Neural cell (in vitro differentiated cells): ENCODE data around the gene FMNL1. TPM values are rescaled to one million over a fixed set of nuclear protein-coding genes. Genes with fewer than 3 reads are reported as not detected.

Experiments
- H2AFZ ChIP-seq: fragments of 200-600, 300-800 bp; sonication (generic), shearing (Covaris generic); 2 replicates; pipeline ENCODE4 v1.6.0; 2014; ENCODE audit warnings: low read depth, mild to moderate bottlenecking, antibody characterized with exemption, low read length, moderate library complexity
- H3F3A ChIP-seq: fragments of 200-600 bp; shearing (Covaris generic); 2 replicates; pipeline ENCODE4 v1.6.1; 2016; ENCODE audit warnings: mild to moderate bottlenecking, moderate library complexity, mixed read lengths, antibody characterized with exemption, low read length; ENCODE audit not compliant: insufficient read depth, poor library complexity, severe bottlenecking
- H3K27ac ChIP-seq: fragments of 200-600, 300-800 bp; sonication (generic), shearing (Covaris generic); 2 replicates; pipeline ENCODE4 v1.5.1; 2014; ENCODE audit warnings: mild to moderate bottlenecking, low read length, moderate library complexity
- H3K27me3 ChIP-seq: fragments of 300-800, 200-600 bp; sonication (generic), shearing (Covaris generic); 2 replicates; pipeline ENCODE4 v1.6.0; 2014; ENCODE audit warnings: mild to moderate bottlenecking, low read depth, low read length, moderate library complexity; ENCODE audit not compliant: insufficient read depth
- H3K36me3 ChIP-seq: fragments of 300-800, 200-600 bp; sonication (generic), shearing (Covaris generic); 2 replicates; pipeline ENCODE4 v1.5.1; 2014; ENCODE audit warnings: mild to moderate bottlenecking, antibody characterized with exemption, low read length, moderate library complexity; ENCODE audit not compliant: insufficient read depth
- H3K4me2 ChIP-seq: fragments of 300-800, 200-600 bp; sonication (generic), shearing (Covaris generic); 2 replicates; pipeline ENCODE4 v1.6.0; 2014; ENCODE audit warnings: mild to moderate bottlenecking, low read length
- H3K4me3 ChIP-seq: fragments of 300-800, 200-600 bp; sonication (generic), shearing (Covaris generic); 2 replicates; pipeline ENCODE4 v1.5.1; 2014; ENCODE audit warnings: mild to moderate bottlenecking, low read length, moderate library complexity
- H3K79me2 ChIP-seq: fragments of 200-600 bp; shearing (Covaris generic); replicated peaks from 2 replicates; pipeline ENCODE4 v1.6.0; 2014; ENCODE audit warnings: mild to moderate bottlenecking, low read length, moderate library complexity; ENCODE audit not compliant: insufficient read depth
- H3K9ac ChIP-seq: fragments of 300-800, 200-600 bp; sonication (generic), shearing (Covaris generic); 2 replicates; pipeline ENCODE4 v1.6.1; 2016; ENCODE audit warnings: mild to moderate bottlenecking, low read length, mixed read lengths
- H3K9me2 ChIP-seq: fragments of 200-600 bp; shearing (Covaris generic); 2 replicates; pipeline ENCODE4 v1.6.1; 2016; ENCODE audit warnings: mild to moderate bottlenecking, low read length, mixed read lengths; ENCODE audit not compliant: insufficient read depth
- H3K9me3 ChIP-seq: fragments of 200-600, 300-800 bp; sonication (generic), shearing (Covaris generic); 2 replicates; pipeline ENCODE4 v1.6.1; 2016; ENCODE audit warnings: mild to moderate bottlenecking, mixed run types, low read length, moderate library complexity, mixed read lengths
- H4K20me1 ChIP-seq: fragments of 200-600 bp; shearing (Covaris generic); 2 replicates; pipeline ENCODE4 v1.6.1; 2016; ENCODE audit warnings: mild to moderate bottlenecking, mixed run types; ENCODE audit not compliant: insufficient read depth
- EP300 ChIP-seq: fragments of 450-650 bp; conservative IDR thresholded peaks from 2 replicates; pipeline ENCODE4 v1.6.1; 2014; ENCODE audit warnings: antibody characterized with exemption, mild to moderate bottlenecking, moderate library complexity; ENCODE audit not compliant: poor library complexity, severe bottlenecking
- EZH2 ChIP-seq: fragments of 200-600, 300-800 bp; shearing (Covaris generic), sonication (generic); IDR thresholded peaks from 2 replicates; pipeline ENCODE4 v1.6.1; 2014; ENCODE audit warnings: antibody characterized with exemption, low read length, borderline replicate concordance, mild to moderate bottlenecking; ENCODE audit not compliant: insufficient read depth, poor library complexity, severe bottlenecking
- MXI1 ChIP-seq: fragments of 450-650 bp; conservative IDR thresholded peaks from 2 replicates; pipeline ENCODE4 v1.6.1; 2014; ENCODE audit warnings: antibody characterized with exemption, mild to moderate bottlenecking; ENCODE audit not compliant: poor library complexity, severe bottlenecking
- POLR2AphosphoS5 ChIP-seq: IDR thresholded peaks from 2 replicates; pipeline ENCODE4 v1.6.1; 2012
- RAD21 ChIP-seq: fragments of 450-650 bp; conservative IDR thresholded peaks from 2 replicates; pipeline ENCODE4 v1.6.1; 2014; ENCODE audit warnings: antibody characterized with exemption, mild to moderate bottlenecking, moderate library complexity
- SMC3 ChIP-seq: fragments of 450-650 bp; conservative IDR thresholded peaks from 2 replicates; pipeline ENCODE4 v1.6.1; 2014; ENCODE audit warnings: antibody characterized with exemption, mild to moderate bottlenecking, moderate library complexity; ENCODE audit not compliant: poor library complexity
- TAF1 ChIP-seq: IDR thresholded peaks from 2 replicates; pipeline ENCODE4 v1.6.1; 2012; ENCODE audit warnings: low read depth
- polyA plus RNA-seq: library from polyadenylated mRNA; depleted of rRNA; stranded (reverse); fragments of >200 nt; gene quantifications from 2 replicates; pipeline ENCODE4 v1.2.3, GENCODE V29; 2014
- TF ChIP-seq, protein P1 (sequence below): IDR thresholded peaks from 2 replicates; pipeline ENCODE4 v1.6.1; 2012; ENCODE audit warnings: borderline replicate concordance
- TF ChIP-seq, protein P2 (sequence below): fragments of 450-650 bp; IDR thresholded peaks from 2 replicates; pipeline ENCODE4 v1.5.1; 2014; ENCODE audit warnings: antibody characterized with exemption, mild to moderate bottlenecking, moderate library complexity; ENCODE audit not compliant: poor library complexity, severe bottlenecking

Gene FMNL1
- polyA plus RNA-seq, 1 donor from 2014 or later = 5.6 TPM

DNA sequence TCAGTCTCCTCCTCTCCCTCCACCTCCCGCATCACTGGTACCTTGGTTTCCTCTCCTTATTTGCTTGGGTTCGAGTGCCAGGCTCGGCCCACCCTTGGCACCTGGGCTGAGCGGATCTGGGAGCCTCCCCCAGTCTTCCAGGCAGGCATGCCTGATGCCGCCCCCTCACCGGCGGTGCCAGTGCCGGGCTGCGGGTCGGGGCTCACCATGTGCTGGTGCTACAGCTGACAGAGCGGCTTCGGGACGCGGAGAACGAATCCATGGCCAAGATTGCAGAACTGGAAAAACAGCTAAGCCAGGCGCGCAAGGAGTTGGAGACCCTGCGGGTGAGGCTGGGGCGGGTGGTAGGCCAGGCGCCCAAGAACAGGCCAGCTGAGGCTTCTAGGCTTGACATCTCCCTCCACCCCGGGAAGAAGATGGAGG lies 19.2 kb downstream of the FMNL1 start:
- H3K9ac ChIP-seq = peak overlapping the region; percentile 86
- H3K9me3 ChIP-seq = no peaks in the 10 kb centered on the region
- H2AFZ ChIP-seq = peak overlapping the region; percentile 98
- no peaks in the 10 kb centered on the region for H3K9me2 ChIP-seq
- H4K20me1 ChIP-seq = no peaks in the 10 kb centered on the region
- peak overlapping the region; percentile 78 for H3K4me3 ChIP-seq
- H3F3A ChIP-seq = no peaks in the 10 kb centered on the region
- peak overlapping the region; percentile 90 for H3K4me2 ChIP-seq
- H3K36me3 ChIP-seq = no peaks in the 10 kb centered on the region
- no peak for TF ChIP-seq EZH2
- no peak for TF ChIP-seq POLR2AphosphoS5
- TF ChIP-seq TAF1 = no peak
- no peak for TF ChIP-seq RAD21
- no peak for TF ChIP-seq EP300
- TF ChIP-seq, protein P1, sequence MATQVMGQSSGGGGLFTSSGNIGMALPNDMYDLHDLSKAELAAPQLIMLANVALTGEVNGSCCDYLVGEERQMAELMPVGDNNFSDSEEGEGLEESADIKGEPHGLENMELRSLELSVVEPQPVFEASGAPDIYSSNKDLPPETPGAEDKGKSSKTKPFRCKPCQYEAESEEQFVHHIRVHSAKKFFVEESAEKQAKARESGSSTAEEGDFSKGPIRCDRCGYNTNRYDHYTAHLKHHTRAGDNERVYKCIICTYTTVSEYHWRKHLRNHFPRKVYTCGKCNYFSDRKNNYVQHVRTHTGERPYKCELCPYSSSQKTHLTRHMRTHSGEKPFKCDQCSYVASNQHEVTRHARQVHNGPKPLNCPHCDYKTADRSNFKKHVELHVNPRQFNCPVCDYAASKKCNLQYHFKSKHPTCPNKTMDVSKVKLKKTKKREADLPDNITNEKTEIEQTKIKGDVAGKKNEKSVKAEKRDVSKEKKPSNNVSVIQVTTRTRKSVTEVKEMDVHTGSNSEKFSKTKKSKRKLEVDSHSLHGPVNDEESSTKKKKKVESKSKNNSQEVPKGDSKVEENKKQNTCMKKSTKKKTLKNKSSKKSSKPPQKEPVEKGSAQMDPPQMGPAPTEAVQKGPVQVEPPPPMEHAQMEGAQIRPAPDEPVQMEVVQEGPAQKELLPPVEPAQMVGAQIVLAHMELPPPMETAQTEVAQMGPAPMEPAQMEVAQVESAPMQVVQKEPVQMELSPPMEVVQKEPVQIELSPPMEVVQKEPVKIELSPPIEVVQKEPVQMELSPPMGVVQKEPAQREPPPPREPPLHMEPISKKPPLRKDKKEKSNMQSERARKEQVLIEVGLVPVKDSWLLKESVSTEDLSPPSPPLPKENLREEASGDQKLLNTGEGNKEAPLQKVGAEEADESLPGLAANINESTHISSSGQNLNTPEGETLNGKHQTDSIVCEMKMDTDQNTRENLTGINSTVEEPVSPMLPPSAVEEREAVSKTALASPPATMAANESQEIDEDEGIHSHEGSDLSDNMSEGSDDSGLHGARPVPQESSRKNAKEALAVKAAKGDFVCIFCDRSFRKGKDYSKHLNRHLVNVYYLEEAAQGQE = no peak
- no peaks in the 10 kb centered on the region for H3K27me3 ChIP-seq
- H3K27ac ChIP-seq = peak overlapping the region; percentile 59
- H3K79me2 ChIP-seq = no peaks in the 10 kb centered on the region

DNA sequence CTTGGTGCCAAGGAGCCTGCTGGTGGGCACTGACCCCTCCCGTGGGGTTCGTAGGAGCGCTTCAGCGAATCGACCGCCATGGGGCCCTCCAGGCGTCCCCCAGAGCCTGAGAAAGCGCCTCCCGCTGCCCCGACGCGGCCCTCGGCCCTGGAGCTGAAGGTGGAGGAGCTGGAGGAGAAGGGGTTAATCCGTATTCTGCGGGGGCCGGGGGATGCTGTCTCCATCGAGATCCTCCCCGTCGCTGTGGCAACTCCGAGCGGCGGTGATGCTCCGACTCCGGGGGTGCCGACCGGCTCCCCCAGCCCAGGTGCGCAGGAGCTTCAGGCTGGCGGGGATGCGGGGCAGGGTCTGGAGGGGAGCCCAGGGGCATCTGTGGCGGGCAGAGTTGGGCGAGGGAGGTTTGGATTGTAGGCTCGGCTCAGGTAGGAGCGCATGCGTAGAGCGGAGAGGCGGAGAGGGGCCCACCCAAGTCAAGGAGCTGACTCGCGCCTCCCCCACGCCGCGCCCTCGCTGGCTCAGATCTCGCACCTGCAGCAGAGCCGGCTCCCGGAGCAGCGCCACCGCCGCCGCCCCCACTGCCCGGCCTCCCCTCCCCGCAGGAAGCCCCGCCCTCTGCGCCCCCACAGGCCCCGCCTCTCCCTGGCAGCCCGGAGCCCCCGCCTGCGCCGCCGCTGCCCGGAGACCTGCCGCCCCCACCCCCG lies 19.8 kb downstream of the FMNL1 start:
- Histone ChIP-seq H4K20me1 (no peaks in the 10 kb centered on the region), H3K79me2 (no peaks in the 10 kb centered on the region), H3F3A (no peaks in the 10 kb centered on the region), H3K4me2 (peak overlapping the region; percentile 90), H2AFZ (peak overlapping the region; percentile 98), H3K27ac (peak overlapping the region; percentile 59), H3K9me3 (no peaks in the 10 kb centered on the region), H3K36me3 (no peaks in the 10 kb centered on the region), H3K27me3 (peaks cover 1% of the 10 kb centered on the region), H3K9ac (peak overlapping the region; percentile 86), H3K4me3 (peak overlapping the region; percentile 78), H3K9me2 (no peaks in the 10 kb centered on the region)
- TF ChIP-seq SMC3 (peak; percentile 41), EP300 (peak; percentile 36), MXI1 (peak; percentile 62), EZH2 (no peak), RAD21 (peak; percentile 31), TAF1 (peak; percentile 68), POLR2AphosphoS5 (peak; percentile 71)
- TF ChIP-seq, protein P2, sequence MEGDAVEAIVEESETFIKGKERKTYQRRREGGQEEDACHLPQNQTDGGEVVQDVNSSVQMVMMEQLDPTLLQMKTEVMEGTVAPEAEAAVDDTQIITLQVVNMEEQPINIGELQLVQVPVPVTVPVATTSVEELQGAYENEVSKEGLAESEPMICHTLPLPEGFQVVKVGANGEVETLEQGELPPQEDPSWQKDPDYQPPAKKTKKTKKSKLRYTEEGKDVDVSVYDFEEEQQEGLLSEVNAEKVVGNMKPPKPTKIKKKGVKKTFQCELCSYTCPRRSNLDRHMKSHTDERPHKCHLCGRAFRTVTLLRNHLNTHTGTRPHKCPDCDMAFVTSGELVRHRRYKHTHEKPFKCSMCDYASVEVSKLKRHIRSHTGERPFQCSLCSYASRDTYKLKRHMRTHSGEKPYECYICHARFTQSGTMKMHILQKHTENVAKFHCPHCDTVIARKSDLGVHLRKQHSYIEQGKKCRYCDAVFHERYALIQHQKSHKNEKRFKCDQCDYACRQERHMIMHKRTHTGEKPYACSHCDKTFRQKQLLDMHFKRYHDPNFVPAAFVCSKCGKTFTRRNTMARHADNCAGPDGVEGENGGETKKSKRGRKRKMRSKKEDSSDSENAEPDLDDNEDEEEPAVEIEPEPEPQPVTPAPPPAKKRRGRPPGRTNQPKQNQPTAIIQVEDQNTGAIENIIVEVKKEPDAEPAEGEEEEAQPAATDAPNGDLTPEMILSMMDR = no peak
- TF ChIP-seq, protein P1 = peak; percentile 24
